IPS DF 6.9 (cell line): Measurements from ENCODE around the gene GEMIN8.
A peak's percentile ranks its signal among the peaks of the same experiment; 100 is the strongest.

Experiments
- DNase-seq: peaks from one replicate; pipeline ENCODE4 v3.0.0-alpha.2; 2013; ENCODE audit warnings: low read depth, low spot score
- H3K27ac ChIP-seq: one replicate; pipeline ENCODE4 v1.5.1; 2013; ENCODE audit warnings: low read length, control low read depth
- H3K27me3 ChIP-seq: 2 replicates; pipeline ENCODE4 v1.6.1; 2013; ENCODE audit warnings: mild to moderate bottlenecking, low read length; ENCODE audit not compliant: control insufficient read depth, insufficient read depth
- H3K36me3 ChIP-seq: 2 replicates; pipeline ENCODE4 v1.6.1; 2013; ENCODE audit warnings: low read length; ENCODE audit not compliant: control insufficient read depth, insufficient read depth
- H3K4me1 ChIP-seq: 2 replicates; pipeline ENCODE4 v1.6.1; 2013; ENCODE audit warnings: low read length; ENCODE audit not compliant: control insufficient read depth, insufficient read depth
- H3K4me3 ChIP-seq: 2 replicates; pipeline ENCODE4 v1.5.1; 2013; ENCODE audit warnings: mild to moderate bottlenecking, low read length
- H3K9me3 ChIP-seq: 2 replicates; pipeline ENCODE4 v1.6.1; 2013; ENCODE audit warnings: low read length, inconsistent platforms; ENCODE audit not compliant: control insufficient read depth, insufficient read depth
- WGBS: extraction: QIAGEN DNeasy Blood & Tissue Kit; methylation state at CpG from one replicate; pipeline ENCODE4 v1.1.7; 2013; ENCODE audit warnings: mixed read lengths, missing lambda C conversion rate; ENCODE audit not compliant: insufficient read length, insufficient coverage; 5-methylcytosine and 5-hydroxymethylcytosine counted together

Gene GEMIN8

DNA sequence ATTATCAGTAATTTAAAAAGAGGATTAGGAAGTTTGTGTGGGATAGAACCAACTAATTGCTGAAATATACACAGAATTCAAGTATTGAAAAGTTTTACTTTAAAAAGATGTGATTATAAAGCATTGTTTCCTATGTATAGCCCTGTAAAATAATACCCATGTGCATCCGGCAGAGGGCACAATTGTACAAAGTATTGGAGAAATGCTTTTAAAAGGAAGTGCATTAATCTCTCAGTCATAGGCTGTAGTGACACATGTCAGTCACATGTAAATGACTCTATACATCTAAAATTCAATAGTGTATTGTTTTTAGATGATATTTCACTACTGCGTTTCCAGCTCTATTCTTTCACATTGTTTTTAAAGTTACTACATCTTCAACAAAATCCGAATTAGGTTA, 9.7 kb upstream of the GEMIN8 start:
- no CpG with 5 or more reads among the region's 3 CpGs for WGBS
- H3K27me3 ChIP-seq: no peaks in the 10 kb centered on the region
- H3K36me3 ChIP-seq: no peaks in the 10 kb centered on the region
- no peak for DNase-seq
- no peaks in the 10 kb centered on the region for H3K4me1 ChIP-seq
- no peaks in the 10 kb centered on the region for H3K9me3 ChIP-seq
- no peak overlapping the region for H3K4me3 ChIP-seq
- no peak overlapping the region for H3K27ac ChIP-seq

DNA sequence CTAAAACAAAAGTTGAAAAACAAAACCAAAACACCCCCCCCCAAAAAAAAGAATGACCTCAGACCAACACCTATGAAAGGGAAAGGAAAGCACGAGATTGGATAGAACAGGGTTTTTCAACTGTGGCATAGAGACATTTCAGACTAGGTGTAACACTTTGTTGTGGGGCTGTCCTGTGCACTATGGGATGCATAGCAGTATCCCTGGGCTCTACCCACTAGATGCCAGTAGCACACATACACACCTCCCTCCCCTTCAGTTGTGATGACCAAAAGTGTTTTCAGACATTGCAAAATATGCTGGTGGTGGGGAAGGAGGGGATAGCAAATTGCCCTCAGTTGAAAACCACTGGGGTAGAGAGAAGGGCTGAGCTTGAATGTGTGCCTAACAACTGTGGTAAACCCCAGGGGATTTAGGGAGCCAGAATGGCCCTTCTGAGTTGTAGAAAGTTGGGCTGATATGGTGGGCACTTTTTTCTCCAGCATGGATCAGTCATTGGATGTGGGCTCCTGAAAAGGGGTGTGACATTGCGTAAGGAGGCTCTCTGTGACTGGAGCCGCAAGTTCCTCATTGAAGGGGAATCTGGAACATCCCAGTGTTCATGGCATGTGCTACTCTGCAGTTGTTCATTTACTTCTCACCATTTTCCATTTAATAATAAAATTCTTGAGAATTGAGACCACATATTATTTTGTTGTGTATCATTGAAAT, 8.8 kb upstream of the GEMIN8 start:
- Histone ChIP-seq H3K36me3 (no peaks in the 10 kb centered on the region), H3K27ac (no peak overlapping the region), H3K27me3 (no peaks in the 10 kb centered on the region), H3K4me3 (no peak overlapping the region), H3K9me3 (no peaks in the 10 kb centered on the region), H3K4me1 (no peaks in the 10 kb centered on the region)
- DNase-seq: no peak
- no CpG with 5 or more reads among the region's 3 CpGs for WGBS

DNA sequence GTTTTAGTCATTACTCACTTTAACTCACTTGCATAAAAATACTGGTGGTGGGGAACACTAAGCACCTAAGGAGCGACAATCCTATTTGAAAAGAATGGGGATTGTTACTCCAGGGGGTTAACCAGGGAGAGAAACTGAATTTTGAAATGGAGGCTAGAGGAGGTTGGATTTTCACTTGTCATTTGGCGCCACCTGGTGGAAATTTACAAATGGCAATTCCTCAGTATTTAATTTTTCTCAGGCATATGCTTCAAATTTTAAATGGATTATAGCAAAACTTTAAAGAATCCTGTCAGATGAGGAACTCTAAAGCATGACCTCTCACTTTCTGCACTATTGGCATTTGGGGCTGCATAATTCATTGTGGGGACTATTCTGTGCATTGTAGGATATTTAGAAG, 2.7 kb upstream of the GEMIN8 start:
- Histone ChIP-seq H3K27ac (no peak overlapping the region), H3K9me3 (no peaks in the 10 kb centered on the region), H3K4me3 (no peak overlapping the region), H3K4me1 (no peaks in the 10 kb centered on the region), H3K27me3 (no peaks in the 10 kb centered on the region), H3K36me3 (no peaks in the 10 kb centered on the region)
- DNase-seq: peak; percentile 16
- WGBS: no CpG with 5 or more reads among the region's 2 CpGs

DNA sequence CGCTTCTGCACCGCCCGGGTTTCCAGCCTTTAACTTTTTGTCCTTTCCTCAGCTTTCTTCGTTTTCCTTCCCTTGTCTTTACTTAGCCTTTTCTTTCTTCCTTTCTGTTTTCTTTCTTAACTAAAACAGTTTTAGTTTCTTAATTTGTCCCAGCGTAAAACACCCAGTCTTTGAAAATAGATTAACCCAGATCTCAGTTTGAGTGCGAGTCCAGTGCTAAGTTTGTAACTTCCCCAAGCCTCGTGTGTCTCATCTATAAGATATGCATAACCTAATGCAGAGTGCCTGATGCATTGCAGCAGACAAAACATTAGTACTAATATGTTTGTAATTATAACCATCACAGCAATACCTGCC, 460 bp upstream of the GEMIN8 start:
- no peak for DNase-seq
- Histone ChIP-seq H3K4me1 (peaks cover 2% of the 10 kb centered on the region), H3K4me3 (peak overlapping the region; percentile 65; the same call in 1 of the 2 replicates), H3K9me3 (no peaks in the 10 kb centered on the region), H3K36me3 (no peaks in the 10 kb centered on the region), H3K27me3 (no peaks in the 10 kb centered on the region), H3K27ac (no peak overlapping the region)
- no CpG with 5 or more reads among the region's 7 CpGs for WGBS

GRCh38 chrX:14029039-14029424, 660 bp downstream of the GEMIN8 start:
- Histone ChIP-seq H3K4me1 (peaks cover 2% of the 10 kb centered on the region), H3K4me3 (peak overlapping the region; percentile 65; the same call in 1 of the 2 replicates), H3K27ac (no peak overlapping the region), H3K36me3 (no peaks in the 10 kb centered on the region), H3K27me3 (no peaks in the 10 kb centered on the region), H3K9me3 (no peaks in the 10 kb centered on the region)
- WGBS: no CpG with 5 or more reads among the region's 7 CpGs
- no peak for DNase-seq

DNA sequence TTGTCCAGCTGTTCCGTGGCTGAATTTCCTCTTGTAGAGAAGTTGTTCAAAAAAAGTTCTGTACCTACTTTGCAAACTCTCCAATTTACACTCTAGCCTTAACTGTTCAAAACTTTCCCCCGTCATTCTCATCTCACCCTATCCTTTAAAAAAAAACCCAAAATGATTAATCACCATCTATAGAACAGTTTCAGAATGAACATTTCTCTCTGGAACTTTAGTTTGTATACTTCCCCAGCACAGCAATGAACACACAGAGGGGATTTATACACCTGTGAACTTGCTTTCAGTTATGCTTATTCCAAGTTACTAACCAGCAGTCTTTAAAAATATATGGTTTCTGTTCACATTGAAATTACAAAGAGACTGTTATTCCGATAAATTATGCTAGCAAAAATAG, 1.2 kb downstream of the GEMIN8 start:
- Histone ChIP-seq H3K4me3 (no peak overlapping the region), H3K9me3 (no peaks in the 10 kb centered on the region), H3K4me1 (peaks cover 2% of the 10 kb centered on the region), H3K27ac (no peak overlapping the region), H3K36me3 (no peaks in the 10 kb centered on the region), H3K27me3 (no peaks in the 10 kb centered on the region)
- DNase-seq: no peak
- WGBS: 100% methylated on average over 1 of the region's 3 CpGs

DNA sequence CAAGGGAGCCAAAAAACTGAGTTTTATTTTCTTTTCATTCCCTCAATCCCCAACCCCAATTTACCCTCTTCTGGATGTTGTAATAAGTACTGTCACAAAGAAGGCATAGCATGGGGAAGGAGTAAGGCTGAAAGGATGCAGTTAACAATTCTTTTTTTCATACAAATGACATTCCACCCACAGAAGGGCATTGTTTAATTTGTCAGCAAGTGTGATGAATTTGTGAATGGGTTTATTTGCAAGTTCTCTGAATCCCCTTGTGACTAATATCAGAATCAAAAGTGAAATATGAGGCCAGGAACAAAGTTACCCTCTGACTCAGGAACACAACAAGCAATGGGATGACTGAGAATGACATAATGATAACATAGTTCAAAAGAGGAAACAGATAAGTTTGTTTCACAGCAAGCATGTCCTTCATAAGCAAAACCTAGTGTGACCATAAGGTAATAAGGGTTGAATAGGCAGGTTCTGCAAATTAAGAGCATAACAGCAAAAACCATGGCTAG, 2.1 kb downstream of the GEMIN8 start:
- Histone ChIP-seq H3K27me3 (no peaks in the 10 kb centered on the region), H3K36me3 (no peaks in the 10 kb centered on the region), H3K4me3 (no peak overlapping the region), H3K9me3 (no peaks in the 10 kb centered on the region), H3K4me1 (peaks cover 2% of the 10 kb centered on the region), H3K27ac (no peak overlapping the region)
- no peak for DNase-seq

DNA sequence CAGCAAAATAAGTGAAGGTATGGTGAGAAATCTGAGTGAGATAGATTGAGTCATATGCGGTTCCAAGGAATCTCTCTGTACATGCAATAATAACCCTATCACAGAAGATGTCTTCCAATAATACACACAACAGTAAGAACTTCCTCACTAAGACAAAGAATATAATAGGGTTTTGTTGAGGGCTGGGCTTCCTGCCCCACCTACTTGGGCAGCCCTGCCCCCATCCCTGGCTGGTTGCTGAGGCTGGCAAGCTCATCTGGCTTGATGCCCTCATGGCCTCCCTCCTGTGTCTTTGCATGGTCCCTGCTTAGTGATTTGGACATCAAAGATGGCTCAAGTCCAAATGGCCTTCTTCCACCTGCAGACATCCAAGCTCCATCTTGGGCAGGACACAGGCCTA, 2.7 kb downstream of the GEMIN8 start:
- no CpG with 5 or more reads among the region's 1 CpG for WGBS

GRCh38 chrX:14026121-14026520, 3.6 kb downstream of the GEMIN8 start:
- peaks cover 2% of the 10 kb centered on the region for H3K4me1 ChIP-seq
- no peak for DNase-seq
- no peak overlapping the region for H3K27ac ChIP-seq
- H3K4me3 ChIP-seq: no peak overlapping the region
- no peaks in the 10 kb centered on the region for H3K36me3 ChIP-seq
- no CpG with 5 or more reads among the region's 7 CpGs for WGBS
- H3K27me3 ChIP-seq: no peaks in the 10 kb centered on the region
- no peaks in the 10 kb centered on the region for H3K9me3 ChIP-seq

More for the DNA sequence above, 2.7 kb downstream of the GEMIN8 start:
- H3K9me3 ChIP-seq: no peaks in the 10 kb centered on the region
- H3K27me3 ChIP-seq: no peaks in the 10 kb centered on the region
- H3K4me3 ChIP-seq: no peak overlapping the region
- DNase-seq: no peak
- H3K27ac ChIP-seq: no peak overlapping the region
- peaks cover 2% of the 10 kb centered on the region for H3K4me1 ChIP-seq
- H3K36me3 ChIP-seq: no peaks in the 10 kb centered on the region

DNA sequence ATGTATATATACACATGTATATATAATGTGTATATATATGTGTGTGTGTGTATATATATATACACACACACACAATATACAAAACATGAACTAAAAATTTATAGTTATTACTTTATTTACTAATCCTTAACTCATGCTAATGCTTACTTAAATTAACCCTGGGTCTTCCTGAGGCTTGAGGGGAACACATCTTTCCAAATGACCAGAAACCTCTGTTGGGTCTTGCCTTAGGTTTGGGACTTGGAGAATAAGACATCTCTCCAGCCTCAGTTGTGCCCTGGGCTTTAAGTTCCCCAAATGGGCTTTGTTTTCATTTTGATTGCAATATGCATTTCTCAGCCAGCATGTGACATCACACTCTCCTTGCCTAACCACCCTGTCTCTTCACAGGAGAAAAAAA, 7.7 kb downstream of the GEMIN8 start:
- DNase-seq: no peak
- H3K27ac ChIP-seq: no peak overlapping the region

GRCh38 chrX:14017399-14017798, 12.3 kb downstream of the GEMIN8 start:
- H3K36me3 ChIP-seq: no peaks in the 10 kb centered on the region
- no peak overlapping the region for H3K27ac ChIP-seq
- no peak overlapping the region for H3K4me3 ChIP-seq
- H3K4me1 ChIP-seq: no peaks in the 10 kb centered on the region
- WGBS: no CpG with 5 or more reads among the region's 3 CpGs
- H3K27me3 ChIP-seq: no peaks in the 10 kb centered on the region
- H3K9me3 ChIP-seq: no peaks in the 10 kb centered on the region
- DNase-seq: no peak

More for the DNA sequence above, 7.7 kb downstream of the GEMIN8 start:
- Histone ChIP-seq H3K4me3 (no peak overlapping the region), H3K4me1 (peaks cover under 1% of the 10 kb centered on the region), H3K36me3 (no peaks in the 10 kb centered on the region), H3K9me3 (no peaks in the 10 kb centered on the region), H3K27me3 (no peaks in the 10 kb centered on the region)
